Neural cell (in vitro differentiated cells): ENCODE data around the gene FXYD6. TPM values are rescaled to one million over a fixed set of nuclear protein-coding genes. Genes with fewer than 3 reads are reported as not detected.
A peak's percentile ranks its signal among the peaks of the same experiment; 100 is the strongest.

ENCODE experiments used
- H2AFZ ChIP-seq: fragments of 200-600, 300-800 bp; sonication (generic), shearing (Covaris generic); 2 replicates; pipeline ENCODE4 v1.6.0; 2014; ENCODE audit warnings: low read depth, mild to moderate bottlenecking, antibody characterized with exemption, low read length, moderate library complexity
- H3F3A ChIP-seq: fragments of 200-600 bp; shearing (Covaris generic); 2 replicates; pipeline ENCODE4 v1.6.1; 2016; ENCODE audit warnings: mild to moderate bottlenecking, moderate library complexity, mixed read lengths, antibody characterized with exemption, low read length; ENCODE audit not compliant: insufficient read depth, poor library complexity, severe bottlenecking
- H3K27ac ChIP-seq: fragments of 200-600, 300-800 bp; sonication (generic), shearing (Covaris generic); 2 replicates; pipeline ENCODE4 v1.5.1; 2014; ENCODE audit warnings: mild to moderate bottlenecking, low read length, moderate library complexity
- H3K27me3 ChIP-seq: fragments of 300-800, 200-600 bp; sonication (generic), shearing (Covaris generic); 2 replicates; pipeline ENCODE4 v1.6.0; 2014; ENCODE audit warnings: mild to moderate bottlenecking, low read depth, low read length, moderate library complexity; ENCODE audit not compliant: insufficient read depth
- H3K36me3 ChIP-seq: fragments of 300-800, 200-600 bp; sonication (generic), shearing (Covaris generic); 2 replicates; pipeline ENCODE4 v1.5.1; 2014; ENCODE audit warnings: mild to moderate bottlenecking, antibody characterized with exemption, low read length, moderate library complexity; ENCODE audit not compliant: insufficient read depth
- H3K4me2 ChIP-seq: fragments of 300-800, 200-600 bp; sonication (generic), shearing (Covaris generic); 2 replicates; pipeline ENCODE4 v1.6.0; 2014; ENCODE audit warnings: mild to moderate bottlenecking, low read length
- H3K4me3 ChIP-seq: fragments of 300-800, 200-600 bp; sonication (generic), shearing (Covaris generic); 2 replicates; pipeline ENCODE4 v1.5.1; 2014; ENCODE audit warnings: mild to moderate bottlenecking, low read length, moderate library complexity
- H3K79me2 ChIP-seq: fragments of 200-600 bp; shearing (Covaris generic); replicated peaks from 2 replicates; pipeline ENCODE4 v1.6.0; 2014; ENCODE audit warnings: mild to moderate bottlenecking, low read length, moderate library complexity; ENCODE audit not compliant: insufficient read depth
- H3K9ac ChIP-seq: fragments of 300-800, 200-600 bp; sonication (generic), shearing (Covaris generic); 2 replicates; pipeline ENCODE4 v1.6.1; 2016; ENCODE audit warnings: mild to moderate bottlenecking, low read length, mixed read lengths
- H3K9me2 ChIP-seq: fragments of 200-600 bp; shearing (Covaris generic); 2 replicates; pipeline ENCODE4 v1.6.1; 2016; ENCODE audit warnings: mild to moderate bottlenecking, low read length, mixed read lengths; ENCODE audit not compliant: insufficient read depth
- H3K9me3 ChIP-seq: fragments of 200-600, 300-800 bp; sonication (generic), shearing (Covaris generic); 2 replicates; pipeline ENCODE4 v1.6.1; 2016; ENCODE audit warnings: mild to moderate bottlenecking, mixed run types, low read length, moderate library complexity, mixed read lengths
- H4K20me1 ChIP-seq: fragments of 200-600 bp; shearing (Covaris generic); 2 replicates; pipeline ENCODE4 v1.6.1; 2016; ENCODE audit warnings: mild to moderate bottlenecking, mixed run types; ENCODE audit not compliant: insufficient read depth
- CTCF ChIP-seq: fragments of 450-650 bp; IDR thresholded peaks from 2 replicates; pipeline ENCODE4 v1.5.1; 2014; ENCODE audit warnings: antibody characterized with exemption, mild to moderate bottlenecking, moderate library complexity; ENCODE audit not compliant: poor library complexity, severe bottlenecking
- EP300 ChIP-seq: fragments of 450-650 bp; conservative IDR thresholded peaks from 2 replicates; pipeline ENCODE4 v1.6.1; 2014; ENCODE audit warnings: antibody characterized with exemption, mild to moderate bottlenecking, moderate library complexity; ENCODE audit not compliant: poor library complexity, severe bottlenecking
- EZH2 ChIP-seq: fragments of 200-600, 300-800 bp; shearing (Covaris generic), sonication (generic); IDR thresholded peaks from 2 replicates; pipeline ENCODE4 v1.6.1; 2014; ENCODE audit warnings: antibody characterized with exemption, low read length, borderline replicate concordance, mild to moderate bottlenecking; ENCODE audit not compliant: insufficient read depth, poor library complexity, severe bottlenecking
- MXI1 ChIP-seq: fragments of 450-650 bp; conservative IDR thresholded peaks from 2 replicates; pipeline ENCODE4 v1.6.1; 2014; ENCODE audit warnings: antibody characterized with exemption, mild to moderate bottlenecking; ENCODE audit not compliant: poor library complexity, severe bottlenecking
- POLR2AphosphoS5 ChIP-seq: IDR thresholded peaks from 2 replicates; pipeline ENCODE4 v1.6.1; 2012
- RAD21 ChIP-seq: fragments of 450-650 bp; conservative IDR thresholded peaks from 2 replicates; pipeline ENCODE4 v1.6.1; 2014; ENCODE audit warnings: antibody characterized with exemption, mild to moderate bottlenecking, moderate library complexity
- REST ChIP-seq: IDR thresholded peaks from 2 replicates; pipeline ENCODE4 v1.6.1; 2012; ENCODE audit warnings: borderline replicate concordance
- SMC3 ChIP-seq: fragments of 450-650 bp; conservative IDR thresholded peaks from 2 replicates; pipeline ENCODE4 v1.6.1; 2014; ENCODE audit warnings: antibody characterized with exemption, mild to moderate bottlenecking, moderate library complexity; ENCODE audit not compliant: poor library complexity
- TAF1 ChIP-seq: IDR thresholded peaks from 2 replicates; pipeline ENCODE4 v1.6.1; 2012; ENCODE audit warnings: low read depth
- polyA plus RNA-seq: library from polyadenylated mRNA; depleted of rRNA; stranded (reverse); fragments of >200 nt; gene quantifications from 2 replicates; pipeline ENCODE4 v1.2.3, GENCODE V29; 2014

The FXYD6 gene
- polyA plus RNA-seq, 1 donor from 2014 or later = 218 TPM

GRCh38 chr11:117878314-117878938 is 2.0 kb upstream of the FXYD6 start:
- no peak for TF ChIP-seq CTCF
- no peak for TF ChIP-seq MXI1
- no peak for TF ChIP-seq RAD21
- TF ChIP-seq EZH2 = no peak
- TF ChIP-seq TAF1 = no peak
- TF ChIP-seq REST = no peak
- no peak for TF ChIP-seq SMC3
- no peak for TF ChIP-seq POLR2AphosphoS5
- TF ChIP-seq EP300 = no peak
- H3K4me2 ChIP-seq = no peak overlapping the region
- H3K27ac ChIP-seq = no peak overlapping the region
- no peaks in the 10 kb centered on the region for H3K36me3 ChIP-seq
- no peaks in the 10 kb centered on the region for H3K9me2 ChIP-seq
- H2AFZ ChIP-seq = no peak overlapping the region
- H4K20me1 ChIP-seq = no peaks in the 10 kb centered on the region
- no peak overlapping the region for H3K9ac ChIP-seq
- H3K79me2 ChIP-seq = peaks cover 34% of the 10 kb centered on the region
- H3F3A ChIP-seq = no peaks in the 10 kb centered on the region
- H3K9me3 ChIP-seq = no peaks in the 10 kb centered on the region
- H3K27me3 ChIP-seq = no peaks in the 10 kb centered on the region
- no peak overlapping the region for H3K4me3 ChIP-seq

- no peaks in the 10 kb centered on the region for H3K36me3 ChIP-seq
- H3K9me2 ChIP-seq = no peaks in the 10 kb centered on the region
- peak overlapping the region; percentile 37 for H3K4me2 ChIP-seq
- H3K9me3 ChIP-seq = no peaks in the 10 kb centered on the region
- H3K27ac ChIP-seq = peak overlapping the region; percentile 99
- peak; percentile 22 for TF ChIP-seq CTCF
- no peak for TF ChIP-seq REST
- TF ChIP-seq MXI1 = peak; percentile 4
- peak; percentile 6 for TF ChIP-seq SMC3
- no peaks in the 10 kb centered on the region for H3F3A ChIP-seq
- H2AFZ ChIP-seq = no peak overlapping the region
- H3K27me3 ChIP-seq = no peaks in the 10 kb centered on the region
- H3K4me3 ChIP-seq = peak overlapping the region; percentile 70
- peak overlapping the region; percentile 97 for H3K9ac ChIP-seq
- no peaks in the 10 kb centered on the region for H4K20me1 ChIP-seq
- H3K79me2 ChIP-seq = peaks cover 46% of the 10 kb centered on the region
These were observed 794 bp upstream of the FXYD6 start for GRCh38 chr11:117877120-117877784.
